Fibroblast of villous mesenchyme (primary cell): ENCODE measurements around the gene ACSL1. TPM values are rescaled to one million over a fixed set of nuclear protein-coding genes. Genes with fewer than 3 reads are reported as not detected.
A peak's percentile ranks its signal among the peaks of the same experiment; 100 is the strongest.

Experiments
- DNase-seq: peaks from one replicate; pipeline ENCODE4 v3.0.0-alpha.2; 2010; ENCODE audit warnings: low read depth
- H3K4me3 ChIP-seq: 2 replicates; pipeline ENCODE4 v1.5.1; 2011; ENCODE audit warnings: low read depth, mild to moderate bottlenecking, low read length
- total RNA-seq: library from RNA; depleted of rRNA; stranded (reverse); fragments of >200 nt; gene quantifications from 2 replicates; pipeline ENCODE4 v1.2.3, GENCODE V29; 2012
- TF ChIP-seq, protein P1 (sequence below): IDR thresholded peaks from 2 replicates; pipeline ENCODE4 v1.5.1; 2012; ENCODE audit warnings: low read depth, mild to moderate bottlenecking, low read length; ENCODE audit not compliant: insufficient read depth

The ACSL1 gene
- total RNA-seq, 1 donor, result 32.4 TPM

GRCh38 chr4:184807256-184807655 lies 18.5 kb downstream of the ACSL1 start:
- peak; percentile 36 for DNase-seq
- no peak overlapping the region for H3K4me3 ChIP-seq
- TF ChIP-seq, protein P1, sequence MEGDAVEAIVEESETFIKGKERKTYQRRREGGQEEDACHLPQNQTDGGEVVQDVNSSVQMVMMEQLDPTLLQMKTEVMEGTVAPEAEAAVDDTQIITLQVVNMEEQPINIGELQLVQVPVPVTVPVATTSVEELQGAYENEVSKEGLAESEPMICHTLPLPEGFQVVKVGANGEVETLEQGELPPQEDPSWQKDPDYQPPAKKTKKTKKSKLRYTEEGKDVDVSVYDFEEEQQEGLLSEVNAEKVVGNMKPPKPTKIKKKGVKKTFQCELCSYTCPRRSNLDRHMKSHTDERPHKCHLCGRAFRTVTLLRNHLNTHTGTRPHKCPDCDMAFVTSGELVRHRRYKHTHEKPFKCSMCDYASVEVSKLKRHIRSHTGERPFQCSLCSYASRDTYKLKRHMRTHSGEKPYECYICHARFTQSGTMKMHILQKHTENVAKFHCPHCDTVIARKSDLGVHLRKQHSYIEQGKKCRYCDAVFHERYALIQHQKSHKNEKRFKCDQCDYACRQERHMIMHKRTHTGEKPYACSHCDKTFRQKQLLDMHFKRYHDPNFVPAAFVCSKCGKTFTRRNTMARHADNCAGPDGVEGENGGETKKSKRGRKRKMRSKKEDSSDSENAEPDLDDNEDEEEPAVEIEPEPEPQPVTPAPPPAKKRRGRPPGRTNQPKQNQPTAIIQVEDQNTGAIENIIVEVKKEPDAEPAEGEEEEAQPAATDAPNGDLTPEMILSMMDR, result no peak

GRCh38 chr4:184806711-184807110 lies 19.1 kb downstream of the ACSL1 start:
- TF ChIP-seq, protein P1, result no peak
- no peak for DNase-seq
- no peak overlapping the region for H3K4me3 ChIP-seq

DNA sequence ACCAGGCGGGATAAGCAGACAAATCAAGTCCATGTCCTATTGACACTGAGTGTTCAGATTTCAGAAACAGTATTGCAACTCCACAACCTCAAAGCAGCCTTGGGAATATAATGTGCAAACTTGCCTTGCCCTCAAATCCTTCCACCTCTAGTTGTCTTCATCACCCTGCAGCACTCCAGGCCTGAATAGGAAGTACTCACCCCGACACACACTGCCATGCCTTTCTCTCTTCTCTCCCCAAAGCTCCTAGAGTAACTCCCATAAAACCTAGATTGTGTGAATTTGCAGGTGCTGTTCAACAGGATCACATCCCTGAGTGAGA lies 19.6 kb downstream of the ACSL1 start:
- DNase-seq, result no peak
- no peak overlapping the region for H3K4me3 ChIP-seq
- TF ChIP-seq, protein P1, result no peak

- TF ChIP-seq, protein P1, result no peak
- DNase-seq, result no peak
- H3K4me3 ChIP-seq, result no peak overlapping the region
Observed at GRCh38 chr4:184805462-184806228, 20.1 kb downstream of the ACSL1 start.

DNA sequence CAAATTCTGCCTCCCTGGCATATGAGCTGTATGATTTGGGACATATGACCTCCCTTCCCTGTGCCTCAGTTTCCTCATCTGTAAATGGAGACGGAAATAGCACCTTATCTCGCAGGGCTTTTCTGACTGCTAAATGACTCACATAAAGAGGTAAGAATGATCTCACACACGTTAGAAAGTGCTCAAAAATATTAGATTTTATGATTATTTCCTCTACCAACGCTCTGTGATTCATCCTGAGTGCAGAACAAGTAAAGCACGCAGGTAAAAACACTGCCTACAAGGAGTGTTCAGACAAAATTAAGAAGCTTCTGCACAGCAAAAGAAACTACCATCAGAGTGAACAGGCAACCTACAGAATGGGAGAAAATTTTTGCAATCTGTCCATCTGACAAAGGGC lies 21.1 kb downstream of the ACSL1 start:
- TF ChIP-seq, protein P1, result no peak
- no peak overlapping the region for H3K4me3 ChIP-seq
- DNase-seq, result no peak

DNA sequence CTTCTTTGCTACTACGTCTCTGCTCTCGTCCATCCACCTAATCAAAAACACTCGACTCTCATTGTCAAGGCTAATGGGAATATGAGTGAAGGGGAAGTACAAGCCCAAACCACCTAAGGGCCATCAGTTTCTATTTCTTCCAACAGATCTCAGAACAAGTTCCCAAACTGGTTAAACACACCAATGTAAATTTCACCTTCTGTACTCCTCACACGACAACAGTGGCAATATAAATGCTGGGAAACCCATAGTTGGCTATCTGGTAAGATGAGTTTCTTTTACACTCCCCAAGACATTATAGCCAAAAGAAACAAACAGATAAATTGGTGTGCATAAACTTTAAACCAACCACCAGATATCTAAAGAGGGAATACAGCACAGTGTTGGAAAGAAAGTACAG lies 21.9 kb downstream of the ACSL1 start:
- DNase-seq, result no peak
- TF ChIP-seq, protein P1, result no peak
- H3K4me3 ChIP-seq, result no peak overlapping the region

- TF ChIP-seq, protein P1, result no peak
Observed at GRCh38 chr4:184803133-184803532, 22.6 kb downstream of the ACSL1 start.

More at GRCh38 chr4:184803133-184803532, 22.6 kb downstream of the ACSL1 start:
- H3K4me3 ChIP-seq, result no peak overlapping the region
- DNase-seq, result no peak
